CD4-positive, alpha-beta T cell treated with Interleukin-2 at 100 ng/mL for 4 hours (primary cell): ENCODE results near the gene FRMD4A.
"Not testable (repeated sequence)": the region's sequence is repeated elsewhere in the genome, so short reads cannot be mapped to it uniquely, and the experiment has no call there.

Source experiments
- DNase-seq: peaks from one replicate; pipeline ENCODE4 v3.0.0-alpha.2; 2020; ENCODE audit warnings: low spot score

Gene FRMD4A

DNA sequence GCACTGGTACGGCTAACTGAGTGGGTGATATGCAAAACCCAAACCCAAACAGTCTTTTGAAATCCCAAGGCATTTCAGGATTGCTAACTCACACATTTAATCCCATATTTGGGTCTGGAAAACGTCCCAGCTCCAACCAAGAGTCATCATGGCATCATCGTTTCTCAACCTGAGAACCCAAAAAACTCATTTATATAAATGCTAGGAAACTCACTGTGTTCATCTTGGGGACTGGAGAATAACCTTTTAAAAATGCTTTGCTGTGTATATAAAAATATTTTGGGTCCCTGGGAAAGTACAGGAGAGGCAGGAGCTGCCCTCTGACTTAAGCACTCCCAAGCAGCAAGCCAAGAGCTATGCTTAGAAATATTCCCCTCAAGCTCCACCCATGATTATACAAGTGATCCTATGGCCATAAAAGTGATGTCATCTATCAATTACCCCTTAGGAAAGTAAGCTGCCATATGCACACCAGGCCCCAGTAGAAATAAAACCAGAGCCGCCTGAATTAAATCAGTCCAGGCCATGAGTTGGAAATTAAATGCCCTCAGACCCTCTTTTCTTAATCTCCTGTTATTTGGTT lies 352.1 kb downstream of the FRMD4A start:
- no peak for DNase-seq

DNA sequence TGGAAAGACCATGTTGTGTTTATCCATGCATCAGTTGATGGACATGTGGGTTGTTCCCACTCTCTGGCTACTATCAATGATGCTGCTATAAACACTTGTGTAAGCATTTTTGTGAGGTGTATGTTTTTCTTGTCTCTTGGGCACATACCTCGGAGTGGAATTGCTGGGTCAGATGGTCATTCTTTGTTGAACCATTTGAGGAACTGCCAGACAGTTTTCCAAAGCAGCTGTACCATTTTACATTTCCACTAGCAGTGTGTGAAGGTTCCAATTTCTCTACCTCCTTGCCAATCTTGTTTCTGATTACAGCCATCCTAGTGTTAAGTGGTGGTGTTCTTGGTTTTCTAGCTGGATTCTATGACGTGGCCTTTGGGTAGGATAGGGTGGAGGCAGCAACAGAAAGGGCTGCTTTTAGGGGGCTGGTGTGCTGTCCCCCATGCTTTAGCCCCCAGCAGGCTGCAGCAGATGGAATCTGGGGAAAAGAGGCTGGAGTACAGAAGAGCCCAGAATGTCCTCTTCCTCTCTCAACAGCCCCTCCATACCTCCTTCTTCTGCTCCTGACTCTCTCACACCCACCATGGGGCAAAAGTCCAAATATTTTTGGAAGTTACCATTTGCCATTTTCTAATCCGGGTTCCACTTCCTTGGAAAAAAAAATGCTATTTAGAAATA lies 352.7 kb downstream of the FRMD4A start:
- DNase-seq: no peak

DNA sequence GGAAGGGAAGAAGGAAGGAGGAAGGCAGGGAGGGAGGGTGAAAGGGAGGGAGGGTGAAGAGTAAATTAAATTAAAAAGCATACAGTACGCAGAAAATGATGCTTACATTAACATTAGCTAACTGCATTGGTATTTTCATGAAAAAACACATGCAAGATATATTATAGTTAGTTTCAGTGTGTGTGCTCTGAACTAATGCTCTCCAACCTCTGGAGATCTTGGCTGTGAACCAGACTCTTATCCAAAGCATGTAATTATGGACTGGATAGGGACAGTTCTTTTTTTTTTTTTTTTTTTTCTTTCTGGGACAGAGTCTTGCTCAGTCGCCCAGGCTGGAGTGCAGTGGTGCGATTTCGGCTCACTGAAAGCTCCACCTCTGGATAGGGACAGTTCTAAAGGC lies 357.0 kb downstream of the FRMD4A start:
- DNase-seq: no peak

DNA sequence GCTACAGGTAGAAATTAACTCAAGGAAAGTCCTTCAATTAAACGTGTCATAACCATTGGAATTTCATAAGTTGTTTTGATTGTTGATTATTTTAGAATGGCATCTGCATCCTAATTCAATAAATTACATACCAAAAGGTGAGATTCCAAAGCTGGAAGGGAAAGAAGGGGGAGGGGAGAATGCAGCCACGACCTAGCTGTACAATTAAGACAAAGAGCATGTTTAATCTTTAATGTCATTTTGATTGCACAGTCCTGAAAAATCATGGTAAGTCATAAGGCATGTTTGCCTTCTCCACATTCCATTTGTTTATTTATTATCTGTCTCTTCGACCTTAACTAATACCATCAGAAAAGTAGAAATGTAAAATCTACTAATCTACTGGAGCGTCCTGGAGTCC lies 358.1 kb downstream of the FRMD4A start:
- DNase-seq: no peak

DNA sequence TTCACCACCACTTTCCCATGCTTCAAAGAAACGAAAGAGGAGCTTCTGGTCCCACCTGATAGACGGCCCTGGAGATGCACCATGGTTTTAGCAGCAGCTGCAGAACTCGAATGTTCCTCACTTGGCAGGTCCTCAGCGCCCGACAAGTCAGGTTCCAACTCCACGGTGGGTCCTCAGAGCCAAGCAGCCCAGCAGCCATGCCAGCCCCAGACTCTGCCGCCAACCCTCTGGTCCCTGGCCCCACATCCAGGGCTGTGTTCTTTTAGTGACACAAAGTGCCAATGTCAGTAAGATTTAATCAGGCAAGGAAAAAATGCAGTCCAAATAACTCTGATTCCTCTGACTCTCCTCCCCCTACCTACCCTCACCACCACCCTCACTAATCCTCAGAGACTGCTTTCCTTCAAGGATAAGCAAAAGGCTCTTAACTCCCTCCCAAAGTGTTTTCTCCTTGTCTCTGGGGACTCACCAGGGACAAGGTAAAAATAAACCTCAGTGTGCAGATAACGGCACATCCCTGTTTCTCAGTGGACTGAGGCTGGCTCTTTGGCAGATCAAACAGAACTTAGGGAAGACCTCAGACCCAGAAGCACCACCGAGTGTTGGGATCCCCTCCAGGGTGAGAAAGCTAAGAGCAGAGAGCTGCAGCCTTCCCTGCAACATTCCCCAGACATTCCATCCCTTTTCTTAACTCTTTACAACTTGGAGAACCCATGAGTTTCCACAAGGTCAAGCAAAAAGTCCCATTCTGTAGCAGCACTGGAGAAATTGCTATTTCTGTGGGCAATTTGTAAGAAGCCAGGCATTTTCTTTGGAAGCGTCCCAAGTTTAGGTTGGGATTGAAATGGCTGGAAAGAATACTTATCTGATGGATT lies 358.9 kb downstream of the FRMD4A start:
- no peak for DNase-seq

DNA sequence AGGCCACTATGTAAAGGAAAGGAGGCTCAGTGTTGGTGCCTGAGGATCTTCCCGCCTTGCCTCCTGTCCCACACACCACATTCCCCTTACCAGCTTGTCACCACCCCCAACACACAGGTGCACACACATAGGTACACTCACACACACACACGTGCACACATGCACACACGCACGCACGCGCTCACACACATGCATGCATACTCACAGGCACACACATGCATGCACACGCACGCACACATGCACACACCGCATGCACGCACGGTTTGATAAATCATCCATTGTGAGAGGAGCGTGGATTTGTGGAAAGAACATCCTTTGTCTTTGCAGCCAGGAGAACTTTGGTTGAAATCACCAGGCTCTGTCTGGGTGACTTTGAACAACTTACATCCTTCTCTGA lies 359.8 kb downstream of the FRMD4A start:
- DNase-seq: no peak

DNA sequence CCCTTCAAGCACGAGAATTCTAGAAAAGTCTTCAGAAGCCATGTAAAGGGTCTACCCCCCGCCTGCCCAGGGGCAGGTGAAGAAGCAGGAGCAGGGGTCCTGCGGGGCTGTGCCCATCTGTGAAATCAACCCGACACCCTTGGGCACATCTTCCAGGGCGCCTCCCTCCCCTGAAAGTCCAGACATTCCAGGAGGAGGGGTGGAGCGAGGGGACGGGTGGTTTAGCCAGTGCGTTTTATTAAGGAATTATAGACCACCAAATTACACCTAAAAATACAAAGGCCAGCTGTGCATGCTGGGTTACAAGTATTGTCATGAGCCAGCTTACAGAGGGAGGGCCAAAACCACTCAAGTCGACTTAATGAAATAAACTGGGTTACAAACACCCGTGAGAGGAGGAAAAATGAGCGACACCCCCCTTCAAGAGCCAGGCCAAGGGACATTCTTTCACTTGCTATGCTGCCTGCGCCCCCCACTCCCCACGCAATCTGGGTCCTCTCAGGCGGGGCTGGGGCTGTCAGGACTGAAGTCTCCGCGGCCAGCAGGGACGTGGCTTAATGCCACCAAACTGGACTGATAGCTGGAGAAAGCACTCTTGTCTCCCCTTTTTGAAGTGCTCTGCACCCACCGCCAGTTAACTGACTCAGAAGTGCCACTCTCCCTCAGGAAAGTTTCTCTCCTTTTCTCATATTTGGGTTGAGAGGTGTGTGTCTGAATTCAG lies 360.3 kb downstream of the FRMD4A start:
- DNase-seq: no peak

DNA sequence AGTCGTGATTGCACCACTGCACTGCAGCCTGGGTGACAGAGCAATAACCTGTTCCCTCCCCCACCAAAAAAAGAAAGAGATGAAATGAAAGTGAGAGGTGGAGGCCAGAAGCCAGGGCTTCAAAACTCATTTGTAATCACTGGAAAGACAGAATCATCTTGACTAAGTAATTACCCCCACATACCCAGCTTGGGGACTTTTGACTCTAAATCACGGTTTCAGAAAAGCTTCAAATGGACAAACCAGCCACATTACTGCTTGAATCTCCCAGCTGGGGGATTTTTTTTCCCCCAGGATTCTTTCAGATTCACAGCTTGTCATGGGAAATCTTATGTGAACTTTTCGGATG lies 361.0 kb downstream of the FRMD4A start:
- DNase-seq: no peak

DNA sequence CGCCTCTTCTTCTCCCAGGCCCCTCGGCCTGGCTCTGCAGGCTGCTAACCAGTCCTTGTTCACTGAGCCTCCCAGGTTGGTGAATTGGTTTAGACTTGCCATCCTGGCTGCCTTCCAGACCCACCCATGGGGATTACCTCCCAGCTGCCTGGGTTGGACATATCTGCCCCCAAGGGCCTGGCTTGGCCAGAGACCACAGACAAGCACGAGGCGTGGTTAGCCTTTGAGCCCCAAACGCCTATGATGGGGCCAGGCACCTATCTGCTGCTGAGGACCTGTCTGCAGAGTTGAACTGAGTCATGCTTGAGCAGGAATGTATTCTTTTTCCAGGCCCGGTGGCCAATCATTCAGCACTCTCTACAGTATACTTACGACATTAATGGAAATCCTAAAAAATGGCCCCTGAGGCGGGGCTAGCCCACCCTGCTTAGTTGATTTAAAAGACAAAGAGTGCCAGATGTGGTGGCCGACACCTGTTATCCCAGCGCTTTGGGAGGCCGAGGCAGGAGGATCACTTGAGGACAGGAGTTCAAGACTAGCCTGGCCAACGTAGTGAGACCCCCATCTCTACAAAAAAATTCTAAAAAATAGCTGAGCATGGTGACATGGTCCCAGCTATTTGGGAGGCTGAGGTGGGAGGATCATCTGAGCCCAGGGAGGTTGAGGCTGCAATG lies 361.5 kb downstream of the FRMD4A start:
- DNase-seq: no peak

DNA sequence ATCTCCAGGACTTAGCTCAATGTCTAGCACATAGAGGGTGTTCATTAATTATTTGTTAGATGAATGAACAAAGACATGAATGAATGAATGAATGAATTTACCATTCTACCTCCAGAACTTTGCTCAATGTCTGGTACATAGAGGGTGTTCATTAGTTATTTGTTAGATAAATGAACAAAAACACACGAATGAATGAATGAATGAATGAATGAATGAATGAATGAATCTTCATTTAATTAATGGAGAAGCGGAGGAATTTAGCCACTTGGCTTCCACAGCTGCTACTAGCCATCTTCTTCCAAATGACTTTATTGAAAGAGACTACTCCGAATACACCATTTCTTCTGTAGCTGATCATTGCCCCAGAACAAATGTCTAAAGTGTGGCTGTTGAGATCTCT lies 368.9 kb downstream of the FRMD4A start:
- DNase-seq: no peak

DNA sequence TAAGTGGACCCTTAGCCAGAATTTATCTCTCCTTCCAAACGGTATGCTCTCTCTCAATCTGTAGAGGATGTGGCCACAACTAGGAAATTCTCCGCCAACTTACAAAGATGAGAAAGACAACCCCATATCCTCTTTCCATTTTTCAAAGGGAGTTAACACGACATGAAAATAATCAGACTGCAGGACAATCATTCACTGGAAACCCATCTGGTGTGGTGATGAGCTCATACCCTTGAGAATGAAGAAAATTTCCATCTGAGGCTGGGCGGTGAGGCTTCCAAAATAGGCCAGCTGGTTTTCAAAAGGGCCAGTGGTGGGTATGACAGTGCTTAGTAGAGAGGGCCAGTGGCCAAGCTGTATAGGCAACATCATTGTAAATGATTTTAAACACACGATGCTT lies 369.6 kb downstream of the FRMD4A start:
- DNase-seq: no peak

DNA sequence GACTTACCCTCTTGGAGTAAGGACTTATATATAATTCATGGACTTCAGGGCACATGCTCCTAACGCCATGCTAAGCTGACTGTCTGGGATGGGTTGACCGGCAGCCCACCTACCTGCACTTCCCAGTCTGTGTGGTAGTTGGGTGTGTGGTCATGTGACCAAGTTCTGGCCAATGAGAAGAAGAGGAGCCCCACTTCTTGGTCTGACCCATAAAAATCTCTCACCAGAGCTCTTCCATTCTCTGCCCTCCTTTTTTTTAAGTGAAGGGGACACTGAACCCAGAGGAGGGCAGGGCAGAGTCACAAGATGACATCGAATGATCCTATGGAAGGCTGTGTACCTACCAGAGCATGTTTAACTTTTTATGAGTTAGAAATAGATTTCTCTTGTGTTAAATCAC lies 370.1 kb downstream of the FRMD4A start:
- no peak for DNase-seq

DNA sequence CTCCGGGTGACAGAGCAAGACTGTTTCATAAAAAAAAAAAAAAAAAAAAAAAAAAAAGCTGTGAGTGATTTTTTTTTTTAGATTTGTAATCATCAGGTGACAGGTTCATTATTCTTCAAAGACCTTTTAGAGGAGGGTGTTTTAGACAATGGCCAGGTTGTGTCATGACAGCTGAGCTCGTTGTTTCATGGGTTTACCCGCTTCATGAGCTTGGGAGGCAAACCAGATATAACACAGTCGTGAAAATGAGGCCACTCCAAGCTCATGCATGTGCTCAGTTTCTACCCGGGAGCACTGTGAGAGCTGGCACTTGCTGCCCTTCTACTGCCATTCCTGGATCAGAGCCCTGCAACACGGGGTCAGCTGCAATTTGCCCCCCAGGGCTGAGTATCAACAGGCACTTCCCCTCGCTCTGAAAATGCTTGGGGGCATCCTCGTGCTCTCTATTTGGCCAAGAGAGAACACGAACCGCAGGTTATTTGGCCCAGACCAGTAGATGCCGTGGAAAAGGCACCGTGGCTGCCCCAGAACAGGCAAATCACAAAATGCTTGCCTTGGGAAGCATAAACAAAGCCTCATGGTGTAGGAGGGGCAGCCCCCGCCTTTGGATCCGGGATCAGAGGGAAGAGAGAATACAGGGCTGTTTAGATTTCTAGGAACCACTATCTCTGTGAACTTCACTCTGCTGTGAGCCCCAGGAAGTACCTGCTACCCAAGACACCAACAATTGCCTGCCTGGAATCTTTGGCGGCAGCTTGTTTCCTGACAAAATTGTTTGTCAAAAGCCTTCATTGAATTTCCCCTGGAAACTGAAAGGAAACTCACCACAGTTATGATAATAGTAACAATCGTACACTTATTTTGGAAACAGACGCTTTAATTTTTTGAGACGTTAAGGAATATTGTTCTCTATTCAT lies 371.0 kb downstream of the FRMD4A start:
- DNase-seq: no peak

DNA sequence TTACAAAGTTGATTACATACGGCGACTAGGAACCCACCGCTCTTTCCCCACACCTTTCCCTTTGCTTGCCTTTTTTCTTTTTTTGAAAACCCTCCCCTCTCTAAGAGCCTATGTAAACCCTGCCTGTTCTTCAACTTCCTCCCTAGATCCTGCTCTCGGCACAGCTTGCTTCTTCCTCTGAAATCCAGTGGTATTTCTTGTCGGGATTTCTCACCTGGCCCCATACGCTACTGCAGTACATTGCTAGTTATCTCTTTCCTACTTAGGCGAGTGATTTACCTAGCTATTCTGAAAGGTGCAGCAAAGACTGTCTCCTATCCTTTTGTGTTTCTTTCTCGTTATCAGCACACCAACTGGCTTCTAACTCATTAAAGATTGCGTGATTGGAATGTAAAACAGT lies 372.9 kb downstream of the FRMD4A start:
- DNase-seq: no peak

DNA sequence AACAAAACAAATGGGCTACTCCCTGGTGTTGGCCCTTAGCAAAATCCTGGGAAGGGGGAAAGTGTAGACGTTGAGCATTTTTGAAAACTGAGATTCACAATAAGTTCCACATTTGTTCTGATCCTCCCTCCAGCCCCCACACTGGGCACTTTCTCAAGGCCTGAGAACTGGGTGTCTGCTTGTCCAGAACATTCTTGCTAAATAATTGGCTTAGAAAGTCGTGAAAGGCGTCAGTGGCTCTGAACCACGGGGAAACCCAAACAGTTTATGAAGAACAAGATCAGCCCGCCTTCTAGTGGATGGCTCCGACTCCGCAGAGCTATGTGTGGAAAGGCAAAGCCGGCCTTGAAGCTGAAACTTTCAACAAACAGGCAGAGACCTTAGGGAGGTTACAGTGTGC lies 373.9 kb downstream of the FRMD4A start:
- no peak for DNase-seq

DNA sequence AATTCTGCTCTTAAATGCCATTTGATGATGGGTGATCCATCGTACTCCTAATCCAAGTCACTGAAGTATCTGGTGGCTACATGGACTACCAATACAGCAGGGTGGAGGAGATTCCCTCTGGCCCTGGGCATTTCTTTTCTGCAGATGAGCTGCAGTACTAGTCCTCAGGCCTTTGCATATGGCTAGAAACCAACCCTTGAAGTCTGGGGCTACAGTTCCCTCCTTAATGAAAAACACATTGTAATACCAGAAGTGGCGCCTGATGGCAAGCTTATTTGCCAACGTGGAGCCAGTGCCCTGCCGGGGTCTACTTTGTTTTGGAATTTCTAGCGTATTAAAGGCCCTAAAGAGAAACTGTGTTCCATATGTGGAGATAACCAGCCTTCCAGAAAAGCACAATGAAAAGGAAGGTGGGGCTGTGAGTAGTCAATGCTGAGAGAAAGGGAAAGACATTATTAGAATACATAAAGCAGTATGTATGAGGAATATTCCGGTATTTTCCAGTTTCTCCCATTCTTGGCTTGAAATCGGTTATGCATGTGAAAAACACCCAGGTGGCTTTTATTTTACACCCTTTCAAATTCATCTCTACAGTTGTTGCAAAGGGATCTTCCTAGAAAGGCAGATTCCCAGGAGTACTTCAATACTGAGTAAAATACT lies 375.2 kb downstream of the FRMD4A start:
- no peak for DNase-seq

DNA sequence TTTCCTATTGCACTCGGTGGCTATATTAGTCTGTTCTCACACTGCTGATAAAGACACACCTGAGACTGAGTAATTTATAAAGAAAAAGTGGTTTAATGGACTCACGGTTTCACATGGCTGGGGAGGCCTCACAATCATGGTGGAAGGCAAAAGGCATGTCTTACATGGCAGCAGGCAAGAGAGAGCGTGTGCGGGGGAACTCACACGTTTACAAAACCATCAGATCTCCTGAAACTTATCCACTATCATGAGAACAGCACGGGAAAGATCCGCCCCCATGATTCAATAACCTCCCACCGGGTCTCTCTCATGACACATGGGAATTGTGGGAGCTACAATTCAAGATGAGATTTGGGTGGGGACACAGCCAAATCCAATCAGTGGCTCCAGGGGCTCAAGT lies 376.5 kb downstream of the FRMD4A start:
- DNase-seq: not testable (repeated sequence)

DNA sequence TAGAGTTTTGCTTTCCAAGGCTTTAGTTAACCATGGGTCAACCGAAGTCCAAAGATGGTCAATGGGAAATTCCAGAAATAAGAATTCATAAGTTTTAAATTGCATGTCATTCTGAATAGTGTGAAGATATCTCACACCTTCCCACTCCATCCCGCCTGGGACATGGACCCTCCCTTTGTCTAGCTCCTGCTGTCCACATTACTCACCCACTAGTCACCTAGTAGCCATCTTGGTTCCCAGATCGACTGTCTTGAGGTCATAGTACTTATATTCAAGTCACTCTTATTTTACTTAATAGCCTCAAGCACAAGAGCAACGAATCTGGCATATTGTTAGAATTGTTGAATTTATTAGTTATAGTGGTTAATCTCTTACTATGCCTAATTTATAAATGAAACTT lies 377.4 kb downstream of the FRMD4A start:
- no peak for DNase-seq

DNA sequence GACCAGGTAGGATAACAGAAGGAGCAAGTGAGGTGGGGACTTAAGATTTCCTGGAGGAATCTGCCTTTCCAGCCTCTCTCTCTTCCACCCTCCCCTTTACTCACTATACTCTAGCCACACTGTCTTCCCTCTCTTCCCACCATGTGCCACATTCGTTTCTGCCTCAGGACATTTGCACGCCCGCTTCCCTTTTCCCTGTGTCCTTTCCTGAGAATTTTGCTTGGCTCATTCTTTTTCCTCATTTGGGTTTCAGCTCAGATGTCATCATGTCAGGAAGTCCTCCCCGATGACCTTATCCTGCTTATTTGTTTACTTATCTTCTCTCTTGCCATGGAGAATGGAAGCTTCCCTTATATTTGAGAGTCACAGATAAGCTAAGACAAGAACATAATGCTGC lies 380.2 kb downstream of the FRMD4A start:
- no peak for DNase-seq

DNA sequence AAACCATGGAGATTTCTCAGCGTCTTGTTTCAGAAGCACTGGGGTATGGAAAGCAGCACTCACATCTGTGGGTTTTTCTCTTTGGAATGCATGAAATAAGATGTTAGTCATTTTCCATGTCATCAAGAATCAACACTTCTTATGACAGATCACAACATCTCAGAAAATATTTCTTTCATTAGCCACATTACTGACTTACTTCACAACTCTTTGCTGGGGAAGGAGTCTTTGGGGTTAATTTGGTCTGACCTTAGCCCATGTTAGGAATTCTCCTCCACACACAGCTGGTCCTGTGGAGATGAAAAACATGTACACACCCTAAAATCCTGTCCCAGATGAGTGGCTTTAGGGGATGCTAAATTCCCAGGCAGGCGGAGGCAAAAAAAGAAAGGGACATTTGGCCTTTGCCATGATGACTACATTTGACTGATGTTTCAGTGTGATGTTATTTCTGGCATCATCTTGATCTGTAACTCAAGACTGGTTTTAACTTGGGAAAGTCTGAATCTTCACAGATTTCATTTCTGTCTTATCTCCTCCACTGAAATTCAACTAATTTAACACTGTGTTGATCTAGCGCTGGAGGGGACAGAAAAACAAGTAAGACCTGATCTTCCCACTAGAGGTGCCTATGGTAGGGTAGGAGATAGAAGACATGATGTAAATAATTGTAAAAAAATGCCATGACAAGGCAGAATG lies 380.7 kb downstream of the FRMD4A start:
- DNase-seq: no peak
